ENCODE measurements around the gene FEM1C.
A peak's percentile ranks its signal among the peaks of the same experiment; 100 is the strongest.

Gene FEM1C, protein sequence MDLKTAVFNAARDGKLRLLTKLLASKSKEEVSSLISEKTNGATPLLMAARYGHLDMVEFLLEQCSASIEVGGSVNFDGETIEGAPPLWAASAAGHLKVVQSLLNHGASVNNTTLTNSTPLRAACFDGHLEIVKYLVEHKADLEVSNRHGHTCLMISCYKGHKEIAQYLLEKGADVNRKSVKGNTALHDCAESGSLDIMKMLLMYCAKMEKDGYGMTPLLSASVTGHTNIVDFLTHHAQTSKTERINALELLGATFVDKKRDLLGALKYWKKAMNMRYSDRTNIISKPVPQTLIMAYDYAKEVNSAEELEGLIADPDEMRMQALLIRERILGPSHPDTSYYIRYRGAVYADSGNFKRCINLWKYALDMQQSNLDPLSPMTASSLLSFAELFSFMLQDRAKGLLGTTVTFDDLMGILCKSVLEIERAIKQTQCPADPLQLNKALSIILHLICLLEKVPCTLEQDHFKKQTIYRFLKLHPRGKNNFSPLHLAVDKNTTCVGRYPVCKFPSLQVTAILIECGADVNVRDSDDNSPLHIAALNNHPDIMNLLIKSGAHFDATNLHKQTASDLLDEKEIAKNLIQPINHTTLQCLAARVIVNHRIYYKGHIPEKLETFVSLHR

DNA sequence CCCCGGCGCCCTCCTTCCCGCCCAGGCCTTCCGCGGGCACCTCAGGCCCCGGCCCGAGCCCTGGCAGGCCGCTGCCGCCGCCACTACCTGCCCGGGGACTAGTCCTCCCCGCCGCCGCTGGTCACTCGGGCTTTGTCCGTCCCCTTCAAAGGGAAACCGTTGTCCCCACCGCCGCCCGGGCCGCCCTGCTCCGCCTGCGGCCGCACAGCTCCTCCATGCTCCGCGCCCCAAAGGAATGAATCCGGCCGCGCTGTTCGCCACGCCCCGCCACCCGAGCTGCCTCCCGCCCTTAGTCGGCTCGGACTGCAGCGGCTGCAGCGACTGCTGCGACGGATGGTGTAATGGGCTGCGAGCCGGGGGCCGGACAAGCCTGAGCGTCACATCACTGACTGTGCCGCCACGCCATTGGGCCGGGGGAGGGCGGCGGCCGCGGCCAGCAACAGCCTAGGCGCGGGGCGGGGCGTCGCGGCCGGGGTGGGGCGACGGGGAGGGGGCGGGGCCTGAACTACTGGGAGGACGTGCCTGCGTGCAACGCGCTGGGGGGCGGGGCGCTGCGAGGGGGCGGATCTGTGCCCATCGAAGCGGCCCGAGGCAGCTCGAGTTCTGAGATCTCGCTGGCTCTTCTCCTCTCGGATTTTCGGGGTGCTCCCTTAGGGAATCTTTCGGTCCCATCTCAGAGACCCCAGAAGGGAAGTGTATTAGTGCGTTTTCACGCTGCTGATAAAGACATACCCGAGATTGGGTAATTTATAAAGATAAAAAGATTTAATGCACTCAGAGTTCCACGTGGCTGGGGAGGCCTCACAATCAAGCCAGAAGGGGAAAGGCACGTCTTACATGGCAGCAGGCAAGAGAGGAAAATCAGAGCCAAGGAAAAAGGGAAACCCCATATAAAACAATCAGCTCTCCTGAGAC, at the start of gene FEM1C:
FEM1C (minus strand) TSS at position 340 of the 915 bp plus-strand sequence. CDS start 1,282 bp downstream, outside the sequence.
- peak; percentile 85 for DNase-seq

DNA sequence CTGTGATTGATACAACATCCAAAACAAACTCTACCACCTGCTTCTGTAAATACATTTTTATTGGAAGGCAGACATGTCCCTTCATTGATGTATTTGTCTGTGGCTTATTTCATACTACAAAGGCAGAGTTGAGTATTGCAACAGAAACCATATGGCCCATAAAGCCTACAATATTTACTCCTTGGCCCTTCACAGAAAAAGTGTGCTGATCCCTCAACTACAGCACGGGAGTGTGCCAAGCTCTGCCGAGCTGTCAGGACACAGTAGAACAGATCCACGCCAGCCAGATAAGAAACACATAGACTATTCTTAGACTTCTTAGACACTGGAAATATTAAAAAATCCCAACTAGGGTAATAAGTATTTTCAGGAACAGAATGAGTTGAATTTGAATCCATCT, 44.5 kb upstream of the FEM1C start:
- no peak for DNase-seq

DNA sequence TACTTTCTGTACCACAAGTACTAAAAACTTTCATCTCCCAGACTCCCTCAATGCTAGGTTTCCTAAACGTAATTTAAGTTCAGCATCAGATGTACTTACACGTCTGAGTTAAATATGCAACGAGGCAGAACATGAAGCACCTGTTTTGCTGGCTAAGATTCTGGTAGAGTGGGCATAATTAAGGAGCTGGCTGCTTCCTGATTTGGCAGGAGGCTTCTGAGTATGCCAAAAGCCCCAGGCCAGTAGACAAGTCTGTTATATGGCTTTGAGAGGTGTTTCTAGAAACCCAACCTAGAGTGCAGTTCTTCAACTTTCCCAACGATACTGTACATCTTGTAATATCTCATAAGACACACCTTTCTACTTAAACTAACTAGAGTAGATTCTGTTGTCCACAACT, 44.1 kb upstream of the FEM1C start:
- no peak for DNase-seq

DNA sequence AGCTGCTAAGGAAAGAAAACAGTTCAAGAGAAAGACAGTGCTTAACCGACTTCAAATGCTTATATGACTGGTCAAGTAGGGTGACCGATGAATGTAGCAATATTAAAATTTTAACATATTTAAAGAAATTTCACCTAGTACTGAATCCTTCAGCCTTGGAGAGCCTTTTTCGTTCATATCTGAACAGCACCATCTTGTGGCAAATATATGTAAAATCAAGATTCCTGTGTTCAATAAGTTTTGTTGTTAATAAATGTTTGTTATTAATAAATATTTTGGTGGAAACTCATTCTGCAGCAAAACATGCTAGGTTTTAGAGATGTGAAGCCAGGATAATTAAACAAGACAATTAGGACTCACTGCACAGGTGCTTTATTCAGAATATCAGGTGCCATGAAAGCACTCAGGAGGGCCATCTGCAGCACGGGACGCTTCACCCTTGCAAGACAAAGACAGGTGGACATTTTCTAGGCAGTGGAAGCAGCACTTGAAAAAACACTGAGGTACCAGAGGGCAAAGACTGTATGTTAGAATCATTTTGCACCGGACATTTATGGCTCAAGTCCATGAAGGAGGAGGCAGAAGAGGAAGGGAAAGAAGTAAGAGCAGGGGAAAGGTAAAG, 42.1 kb upstream of the FEM1C start:
- DNase-seq, result peak; percentile 21

DNA sequence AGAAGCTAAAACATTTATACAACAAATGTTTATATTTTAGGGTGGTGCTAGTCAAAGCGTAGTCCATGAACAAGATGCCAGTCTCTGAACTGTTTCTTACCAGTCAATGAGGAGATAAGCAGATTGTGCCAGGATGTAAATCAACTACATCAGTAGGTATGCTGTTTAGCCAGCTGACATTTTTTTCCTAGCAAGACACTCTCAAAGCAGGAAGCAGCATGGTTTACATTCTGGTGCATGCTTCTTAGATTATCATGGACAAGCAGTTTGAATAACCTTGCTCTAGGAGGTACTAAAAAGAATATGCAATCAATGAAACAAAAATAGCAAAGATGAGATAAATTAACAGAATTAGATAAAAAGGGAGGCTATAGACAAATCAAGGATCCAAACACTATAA, 40.7 kb upstream of the FEM1C start:
- DNase-seq, result no peak

DNA sequence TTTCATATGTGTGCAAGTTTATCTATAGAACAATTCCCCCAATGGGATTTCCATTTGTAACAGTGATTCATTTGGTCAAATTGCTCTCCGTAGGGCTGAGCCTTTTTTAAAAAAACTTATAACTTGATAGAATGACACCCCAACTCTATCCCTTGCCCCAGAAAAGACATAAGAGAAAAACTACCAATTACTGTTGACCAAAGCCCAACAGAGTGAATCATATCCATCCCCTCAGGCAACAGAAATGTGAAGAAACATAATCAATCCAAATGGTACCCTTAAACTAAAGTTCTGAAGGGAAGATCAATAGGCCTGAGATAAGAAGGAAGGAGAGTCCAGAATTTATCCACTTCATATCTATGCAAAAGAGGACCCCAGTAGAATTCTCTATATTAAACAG, 39.9 kb upstream of the FEM1C start:
- no peak for DNase-seq

DNA sequence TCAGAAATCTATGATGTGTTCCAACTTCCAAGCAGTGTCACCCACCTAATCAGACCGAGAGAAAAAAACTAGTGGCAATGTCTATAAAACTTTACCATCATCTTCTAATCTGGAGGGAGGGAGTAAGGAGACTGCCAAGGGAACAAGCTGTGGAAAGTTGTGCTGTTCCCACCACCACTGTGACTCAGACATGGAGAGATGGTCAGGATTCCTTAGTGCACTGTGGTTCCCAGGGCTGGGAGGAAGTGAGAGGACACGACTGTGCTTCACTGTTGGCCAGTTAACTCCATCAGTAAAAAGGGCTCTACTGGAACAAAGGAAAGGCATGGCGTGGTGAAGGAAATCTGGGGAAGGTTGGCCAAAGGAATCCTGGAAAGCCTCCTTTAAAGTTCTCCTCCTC, 38.9 kb upstream of the FEM1C start:
- DNase-seq, result no peak

DNA sequence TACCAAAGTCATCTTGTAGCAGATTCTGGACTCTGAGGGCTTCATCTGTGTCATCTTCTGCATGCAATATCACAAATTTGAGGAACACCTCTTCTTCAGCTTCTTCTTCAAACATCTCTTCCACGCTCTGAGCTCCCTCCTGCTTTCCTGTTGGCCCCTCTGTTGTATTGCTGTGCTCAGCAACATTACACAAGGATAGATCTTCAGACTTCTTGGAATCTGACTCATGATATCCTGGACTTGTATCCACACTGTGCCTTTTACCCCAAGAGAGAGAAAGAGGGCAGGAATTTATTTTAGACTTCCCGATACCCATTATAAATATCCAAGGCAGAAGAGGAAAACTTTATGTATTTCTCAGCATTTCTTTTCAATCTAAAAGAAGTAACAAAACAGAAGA, 36.4 kb upstream of the FEM1C start:
- DNase-seq, result no peak

DNA sequence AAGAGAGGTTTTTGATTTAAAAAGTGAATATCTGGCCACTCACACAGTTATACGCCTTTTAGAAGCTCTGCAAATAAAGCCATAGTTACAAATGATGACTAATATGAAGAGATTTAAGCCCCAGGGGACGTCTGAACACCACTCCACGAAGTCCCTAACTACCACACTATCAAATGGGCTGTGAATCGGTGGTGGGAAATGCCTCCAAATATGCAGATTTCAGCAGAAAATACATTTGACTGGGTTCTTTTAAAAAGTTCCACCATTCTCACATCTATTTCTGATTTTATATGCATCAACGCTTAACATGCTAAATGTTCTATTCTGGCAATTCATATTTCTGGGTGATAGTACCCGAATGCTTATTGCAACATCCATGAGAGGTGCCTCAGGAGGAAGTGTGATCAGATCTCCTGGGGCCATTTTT, 35.2 kb upstream of the FEM1C start:
- no peak for DNase-seq

DNA sequence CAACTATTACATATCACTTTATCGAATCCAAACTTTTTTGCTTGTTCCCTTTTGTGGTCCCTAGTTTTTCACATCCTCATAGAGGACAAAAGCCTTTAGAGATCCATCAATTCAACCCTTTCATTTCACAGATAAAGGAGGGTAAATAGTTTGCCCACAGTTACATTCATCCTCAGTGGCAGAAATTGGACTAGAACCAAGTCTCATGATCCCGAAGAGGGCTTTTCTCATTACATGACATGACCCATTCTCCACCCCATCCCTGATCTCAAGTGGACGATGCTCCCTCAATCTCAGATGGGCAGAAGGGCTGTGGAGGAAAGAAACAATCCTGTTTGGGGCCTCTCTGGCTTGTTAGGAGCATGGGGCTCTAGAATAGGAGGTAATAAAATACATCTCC, 34.6 kb upstream of the FEM1C start:
- DNase-seq, result no peak

DNA sequence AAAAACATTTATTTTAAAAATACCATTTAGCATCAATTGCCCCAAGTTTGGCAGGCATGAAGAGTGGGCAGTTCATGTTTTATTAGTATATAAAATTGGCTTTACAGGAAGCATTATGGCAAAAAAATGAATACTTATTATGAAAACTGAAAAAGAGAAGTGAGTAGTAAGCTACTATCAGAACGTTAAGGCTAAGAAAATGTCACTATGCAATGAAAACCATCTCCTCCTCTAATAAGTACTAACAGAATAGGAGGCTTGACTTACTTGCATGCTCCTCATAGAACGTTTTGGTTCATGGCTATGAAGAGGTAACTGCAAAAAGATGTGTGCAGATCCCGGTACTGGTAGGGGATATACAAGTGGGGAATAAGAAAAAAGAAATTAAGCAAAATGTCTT, 34.1 kb upstream of the FEM1C start:
- DNase-seq, result no peak

DNA sequence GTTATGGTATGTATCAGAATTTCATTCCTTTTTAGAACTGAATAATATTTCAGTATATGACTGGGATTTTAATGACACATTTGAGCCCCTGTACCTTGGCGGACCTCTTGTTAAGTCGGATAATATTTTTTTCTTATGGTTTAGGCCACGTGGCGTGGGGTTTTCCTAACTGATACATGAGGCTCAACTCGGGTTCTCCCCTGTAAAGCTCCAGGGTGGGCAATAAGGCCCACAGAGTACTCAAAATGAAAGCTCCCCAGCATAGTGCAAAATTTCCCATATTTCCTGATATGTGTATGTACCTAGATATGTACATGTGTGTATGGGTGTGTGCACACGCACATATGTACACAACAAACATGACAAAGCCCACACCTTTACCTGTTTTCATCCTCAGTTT, 33.2 kb upstream of the FEM1C start:
- DNase-seq, result no peak

DNA sequence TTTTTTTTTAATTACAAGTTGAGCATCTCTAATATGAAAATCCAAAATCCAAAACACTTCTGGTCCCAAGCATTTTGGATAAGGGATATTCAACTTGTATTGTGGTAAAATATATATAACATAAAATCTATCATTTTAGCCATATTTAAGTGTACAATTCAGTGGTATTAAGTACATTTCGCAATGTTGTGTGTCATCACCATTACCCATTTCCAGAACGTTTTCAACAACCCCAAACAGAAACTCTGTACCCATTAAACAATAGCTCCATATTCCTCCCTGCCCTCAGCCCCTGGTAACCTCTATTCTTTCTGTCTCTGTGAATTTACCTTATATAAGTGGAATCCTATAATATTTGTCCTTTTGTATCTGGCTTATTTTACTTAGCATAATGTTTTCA, 32.8 kb upstream of the FEM1C start:
- DNase-seq, result no peak

DNA sequence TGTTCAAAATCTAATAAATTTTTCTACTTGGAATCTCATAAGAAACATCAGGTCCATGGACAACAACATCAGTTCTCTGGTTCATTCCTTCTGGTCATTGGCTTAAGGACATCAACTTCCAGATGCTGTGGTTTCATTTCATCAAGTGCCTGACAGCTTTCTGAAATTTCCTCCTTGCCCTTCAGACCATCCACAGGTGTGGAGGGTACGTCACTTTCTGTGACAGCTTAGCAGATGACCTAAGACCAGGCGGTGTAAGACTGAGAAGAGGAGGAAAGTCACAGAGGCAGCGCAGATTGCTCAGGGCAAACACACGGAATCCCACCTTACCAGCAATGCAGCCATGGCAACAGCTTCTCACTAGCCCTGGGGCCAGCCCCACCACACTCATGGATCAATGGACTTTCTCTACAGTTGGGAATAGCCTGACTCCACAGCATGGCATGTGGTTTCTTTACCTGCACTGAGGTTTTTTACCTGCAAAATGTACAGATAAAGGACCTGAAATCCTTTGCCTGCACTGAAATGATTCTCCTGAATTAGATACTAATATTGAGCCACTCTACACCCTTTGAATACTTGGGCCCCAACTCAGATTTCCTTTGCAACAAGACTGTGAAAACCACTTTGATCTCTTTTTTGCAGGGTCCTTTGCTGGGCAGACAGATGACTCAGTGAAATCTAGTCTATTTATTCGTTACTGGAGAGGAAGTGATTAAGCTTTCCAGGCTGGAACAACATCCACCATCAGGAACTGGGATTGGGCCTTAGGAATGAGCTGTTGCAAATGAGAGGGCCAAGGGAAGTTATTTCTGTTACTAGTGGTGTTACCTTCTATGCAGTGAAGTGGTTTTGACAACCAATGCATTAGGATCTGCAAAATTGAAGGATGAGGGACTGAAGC, 30.8 kb upstream of the FEM1C start:
- DNase-seq, result no peak

DNA sequence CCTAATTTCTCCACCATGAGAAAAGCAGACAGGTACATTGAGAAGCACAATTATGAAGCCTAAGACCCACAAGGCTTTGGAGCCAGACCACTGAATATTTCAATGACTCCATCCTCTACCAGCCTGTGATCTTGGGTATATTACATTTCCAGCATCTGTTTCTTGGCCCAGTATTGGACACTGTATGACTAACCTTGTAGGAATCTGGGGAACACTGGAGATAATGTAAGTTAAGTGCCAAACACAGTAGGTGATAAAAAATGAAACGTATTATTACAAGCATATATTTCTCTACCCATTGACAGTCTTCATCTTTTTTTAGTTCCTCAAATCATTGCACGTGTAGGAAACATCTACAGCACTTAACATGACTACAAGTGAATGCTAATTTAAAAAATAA, 28.6 kb upstream of the FEM1C start:
- no peak for DNase-seq

DNA sequence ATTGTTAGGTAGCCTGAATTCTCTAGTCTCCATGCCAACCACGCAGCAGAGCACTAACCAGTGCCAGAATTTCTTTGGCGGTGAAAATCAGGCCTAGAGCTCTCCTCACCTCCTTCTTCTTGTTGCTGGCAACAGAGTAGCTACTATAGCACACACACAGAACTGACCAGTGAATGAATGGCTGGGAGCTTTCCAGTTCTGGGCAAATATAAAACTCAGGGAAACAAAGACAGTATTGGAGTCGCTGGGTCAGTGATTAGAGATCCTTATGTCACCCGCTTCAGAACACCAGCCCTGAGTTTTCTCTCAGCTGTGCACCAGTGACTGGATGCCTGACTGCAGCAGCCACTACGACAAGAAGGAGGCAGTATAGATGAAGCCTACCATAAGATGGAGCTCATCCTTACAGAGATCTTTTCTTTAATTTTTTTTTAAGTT, 26.9 kb upstream of the FEM1C start:
- no peak for DNase-seq

DNA sequence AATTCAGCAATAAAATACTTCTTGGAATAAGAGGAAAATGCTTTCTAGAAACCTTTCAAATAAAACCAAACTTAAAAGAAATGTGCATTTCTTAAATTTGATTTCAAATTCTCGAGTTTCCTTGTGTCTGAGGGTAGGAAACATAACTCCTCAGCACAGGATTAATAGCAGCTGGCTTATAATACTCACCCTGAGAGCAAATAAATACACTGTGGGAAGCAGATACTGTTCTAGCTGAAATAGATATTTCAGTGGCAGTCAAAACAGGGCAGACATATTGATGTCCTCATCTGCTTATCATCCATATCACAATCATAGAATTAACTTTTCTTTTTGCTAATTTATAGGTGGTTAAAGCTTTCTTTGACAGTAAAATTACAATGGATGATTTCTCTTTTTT, 24.1 kb upstream of the FEM1C start:
- DNase-seq, result no peak

DNA sequence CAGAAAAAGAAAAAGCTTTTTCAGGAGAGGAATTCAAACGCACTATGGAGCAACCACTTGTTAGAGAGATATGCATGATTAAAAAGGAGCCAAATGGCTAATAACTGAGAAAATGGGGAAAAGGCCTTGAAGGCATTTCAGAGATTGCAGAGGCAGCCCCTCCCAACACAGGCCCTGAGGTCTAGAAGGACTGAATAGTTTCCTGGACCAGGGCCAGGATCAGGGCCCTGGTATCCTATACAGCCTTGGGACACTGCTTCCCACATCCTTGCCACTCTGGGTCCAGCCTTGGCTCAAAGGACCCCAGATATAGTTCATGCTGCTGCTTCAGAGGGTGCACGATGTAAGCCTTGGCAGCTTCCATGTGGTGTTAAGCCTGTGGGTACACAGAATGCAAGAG, 20.7 kb upstream of the FEM1C start:
- no peak for DNase-seq

DNA sequence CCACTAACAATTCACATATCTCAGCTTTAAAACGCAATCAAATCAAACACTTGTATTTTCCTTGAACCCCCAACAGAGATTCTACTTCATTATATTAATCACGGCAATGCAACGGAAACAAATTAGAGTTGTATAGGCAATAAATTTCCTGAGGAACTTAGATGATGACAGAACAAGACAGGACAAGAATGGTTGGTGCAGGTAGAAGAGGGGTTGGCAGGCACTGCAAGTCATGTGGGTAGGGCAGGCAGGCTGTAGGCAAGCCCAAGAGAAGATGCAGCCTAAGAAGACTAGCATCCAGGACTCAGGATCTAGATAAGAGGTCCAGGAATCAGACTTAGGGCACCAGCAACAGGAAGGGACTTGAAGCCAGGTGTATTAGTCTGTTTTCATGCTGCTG, 16.6 kb upstream of the FEM1C start:
- no peak for DNase-seq

DNA sequence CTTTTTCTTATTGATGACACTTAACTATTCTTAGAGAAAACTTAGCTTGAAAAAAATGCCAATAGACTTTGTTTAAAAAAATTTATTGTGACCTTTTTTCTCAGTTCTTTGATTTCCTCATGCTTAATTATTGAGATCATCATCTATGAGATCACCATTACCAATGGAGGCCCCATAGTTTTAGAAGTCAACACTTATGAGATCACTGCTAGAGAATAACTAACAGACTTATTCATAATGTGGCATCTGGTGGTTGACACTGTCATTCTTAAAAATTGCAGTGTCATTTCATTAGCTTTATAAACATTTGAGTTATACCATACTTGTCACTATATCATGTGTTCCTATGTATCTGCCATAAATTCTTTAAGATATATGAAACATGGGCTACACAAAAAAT, 14.9 kb upstream of the FEM1C start:
- no peak for DNase-seq

DNA sequence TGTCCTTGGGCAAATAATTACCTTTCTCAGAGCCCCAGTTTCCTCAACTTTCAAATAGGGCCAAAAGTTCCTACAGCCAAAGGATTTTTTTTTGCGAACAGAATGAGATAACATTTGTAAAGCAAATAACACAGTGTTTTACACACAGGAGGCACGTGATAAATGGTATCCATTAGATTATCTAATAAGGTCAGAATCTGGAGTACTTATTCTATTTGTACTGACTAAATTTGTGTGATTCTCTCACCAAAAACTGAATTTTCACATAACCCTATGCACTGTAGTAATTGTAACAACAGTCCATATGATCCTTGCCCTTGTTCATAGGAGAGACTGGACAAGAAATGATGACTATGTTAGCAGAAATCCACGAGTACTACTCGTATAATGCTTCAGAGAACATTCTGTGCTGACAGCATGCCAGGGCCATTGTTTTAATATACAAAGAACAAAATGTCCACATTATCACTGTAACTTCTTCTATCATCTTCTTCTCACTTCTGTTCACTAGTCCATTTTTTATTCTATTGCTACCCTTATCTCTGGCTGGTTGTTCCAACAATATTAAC, 13.9 kb upstream of the FEM1C start:
- no peak for DNase-seq

All from SHP77 treated with DMSO at 0.1 percent for 48 hours (cell line).